HG03439 (cell line): ENCODE data around the gene CES5A.
"Not testable (repeated sequence)": the region's sequence is repeated elsewhere in the genome, so short reads cannot be mapped to it uniquely, and the experiment has no call there.

Experiments used
- ATAC-seq: cut with Tn5 transposase; IDR thresholded peaks from one replicate; pipeline ENCODE4 v1.9.1; 2021; ENCODE audit warnings: mild to moderate bottlenecking, moderate library complexity; ENCODE audit not compliant: unreplicated experiment

The CES5A gene

DNA sequence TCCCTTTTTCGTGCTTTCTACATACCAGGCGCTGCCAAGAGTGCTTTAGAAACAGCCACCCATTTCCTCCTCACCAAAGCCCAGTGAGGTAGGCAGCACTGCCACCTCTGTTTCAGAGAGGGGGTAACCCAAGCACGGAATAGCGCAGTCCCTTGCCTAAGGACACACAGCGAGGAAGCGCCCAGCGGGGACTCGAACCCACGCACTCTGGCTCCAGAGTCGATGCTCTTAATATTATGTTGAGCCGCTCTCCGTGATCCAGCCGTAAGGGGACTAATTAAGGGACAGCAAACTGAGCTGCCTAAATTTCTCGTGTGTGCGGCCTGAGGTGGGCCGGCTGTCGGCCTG lies 42.8 kb downstream of the CES5A start:
- no peak for ATAC-seq

DNA sequence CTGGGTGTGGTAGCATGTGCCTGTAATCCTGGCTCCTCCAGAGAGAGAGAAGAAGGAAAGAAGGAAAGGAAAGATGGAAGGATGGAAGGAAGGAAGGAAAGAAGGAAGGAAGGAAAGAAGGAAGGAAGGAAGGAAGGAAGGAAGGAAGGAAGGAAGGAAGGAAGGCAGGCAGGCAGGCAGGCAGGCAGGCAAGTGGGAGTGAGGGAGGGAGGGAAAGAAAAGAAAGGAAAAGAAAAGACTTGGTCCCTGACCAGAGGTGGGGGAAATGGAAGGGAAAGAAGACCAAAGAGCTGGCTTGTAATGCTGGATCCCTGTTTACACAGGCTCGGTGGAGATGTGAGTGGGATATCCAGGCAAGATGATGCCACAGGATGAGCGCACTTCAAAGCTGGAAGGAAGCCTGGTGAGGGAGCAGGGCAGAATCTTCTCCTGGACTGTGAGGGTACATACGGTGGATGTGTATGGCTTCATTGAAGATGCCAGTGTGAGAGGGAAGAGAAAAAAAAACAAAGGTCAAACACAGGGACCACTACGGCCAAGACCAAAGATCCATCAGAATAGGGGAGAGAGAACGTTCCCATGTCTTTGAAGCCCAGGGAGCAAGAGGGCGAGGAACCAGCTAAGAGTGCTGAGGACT lies 44.4 kb downstream of the CES5A start:
- no peak for ATAC-seq

DNA sequence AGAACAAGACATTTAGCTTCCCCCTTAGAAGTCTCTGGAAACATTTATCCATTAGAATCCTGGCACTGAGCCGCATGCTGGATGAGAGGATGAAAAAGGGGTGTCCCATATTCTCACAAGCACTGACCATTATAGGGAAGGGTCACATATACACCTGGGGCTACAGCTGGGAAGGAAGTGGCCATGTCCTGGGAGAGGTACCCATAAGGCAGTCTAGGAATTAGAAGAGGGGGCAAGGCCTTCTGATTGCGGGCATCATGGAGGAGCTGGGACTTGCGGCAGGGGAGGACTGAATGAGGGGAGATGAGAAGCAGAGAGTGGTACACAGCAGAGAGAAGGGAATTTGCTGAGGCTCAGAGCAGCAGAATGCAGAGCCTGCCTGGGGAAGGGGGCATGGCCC lies 45.9 kb downstream of the CES5A start:
- ATAC-seq: not testable (repeated sequence)

DNA sequence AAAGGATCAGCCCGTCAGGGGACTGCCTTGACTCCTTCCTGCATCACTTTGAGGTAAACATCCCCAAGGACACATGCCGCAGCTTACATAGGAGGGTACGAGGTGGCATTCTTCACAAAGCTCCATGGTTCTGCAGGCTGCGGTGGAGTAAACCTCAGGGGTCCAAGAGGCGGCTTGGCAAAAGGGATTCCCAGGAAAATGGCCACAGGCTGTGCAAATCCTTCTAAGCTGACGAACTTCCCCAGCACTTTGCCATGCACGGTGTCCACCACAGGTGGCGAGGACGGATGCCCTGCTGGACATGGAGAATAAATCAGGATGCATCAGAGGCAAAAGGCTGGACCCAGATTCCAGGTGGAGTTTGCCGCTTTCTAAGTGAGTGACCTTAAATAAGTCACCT lies 46.5 kb downstream of the CES5A start:
- ATAC-seq: no peak

DNA sequence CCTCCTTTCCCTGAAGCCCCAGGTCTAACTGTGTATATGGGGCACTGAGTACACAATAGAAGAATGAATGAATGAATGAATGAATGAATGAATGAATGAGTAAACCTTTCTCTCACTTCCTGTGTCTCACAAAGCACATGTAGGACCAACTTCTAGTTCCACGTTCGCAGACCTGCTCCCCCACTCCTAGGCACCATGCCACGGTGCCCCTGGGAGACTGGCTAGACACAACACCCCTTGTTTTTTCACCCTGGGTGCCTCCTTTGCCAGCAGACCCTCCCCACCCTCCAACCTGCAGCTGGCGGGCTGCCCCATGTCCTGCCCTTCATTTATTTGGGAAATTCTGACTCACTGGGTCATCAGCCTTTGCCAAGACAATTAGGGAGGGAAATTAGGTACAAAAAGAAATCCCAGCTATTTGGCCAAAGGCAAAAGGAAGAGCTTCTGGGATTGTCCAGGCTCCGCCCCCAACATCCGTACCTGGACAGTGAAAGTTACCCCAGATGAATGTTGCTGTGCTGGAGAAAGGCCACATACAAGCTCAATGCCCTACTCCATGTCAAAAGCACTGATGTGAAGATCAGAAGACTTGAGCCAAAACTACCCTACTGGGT lies 50.0 kb downstream of the CES5A start:
- ATAC-seq: no peak

DNA sequence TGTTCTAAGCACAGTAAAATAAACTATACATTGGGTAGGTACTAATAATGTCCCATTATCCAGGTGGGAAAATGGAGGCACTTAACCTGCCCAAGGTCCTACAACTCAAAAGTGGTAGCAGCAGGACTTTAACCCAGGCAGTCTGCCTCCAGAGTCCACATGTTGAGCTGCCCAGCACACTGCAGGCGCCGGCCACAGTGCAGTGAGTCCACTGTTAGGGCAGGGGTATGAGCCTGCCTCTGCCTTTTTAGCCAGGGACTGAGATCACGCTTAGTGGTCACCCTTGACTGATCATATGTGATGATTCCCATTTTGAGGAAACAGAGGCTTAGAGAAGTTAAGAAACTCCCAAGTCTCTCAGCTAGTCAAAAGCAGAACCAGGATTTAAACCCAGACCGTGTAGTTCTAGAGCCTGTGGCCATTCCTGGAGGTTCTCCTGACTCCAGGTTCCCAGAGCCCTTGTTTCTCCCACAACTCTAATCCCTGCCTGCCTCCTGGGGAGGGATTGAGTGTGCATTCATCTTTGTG lies 50.6 kb downstream of the CES5A start:
- ATAC-seq: no peak

DNA sequence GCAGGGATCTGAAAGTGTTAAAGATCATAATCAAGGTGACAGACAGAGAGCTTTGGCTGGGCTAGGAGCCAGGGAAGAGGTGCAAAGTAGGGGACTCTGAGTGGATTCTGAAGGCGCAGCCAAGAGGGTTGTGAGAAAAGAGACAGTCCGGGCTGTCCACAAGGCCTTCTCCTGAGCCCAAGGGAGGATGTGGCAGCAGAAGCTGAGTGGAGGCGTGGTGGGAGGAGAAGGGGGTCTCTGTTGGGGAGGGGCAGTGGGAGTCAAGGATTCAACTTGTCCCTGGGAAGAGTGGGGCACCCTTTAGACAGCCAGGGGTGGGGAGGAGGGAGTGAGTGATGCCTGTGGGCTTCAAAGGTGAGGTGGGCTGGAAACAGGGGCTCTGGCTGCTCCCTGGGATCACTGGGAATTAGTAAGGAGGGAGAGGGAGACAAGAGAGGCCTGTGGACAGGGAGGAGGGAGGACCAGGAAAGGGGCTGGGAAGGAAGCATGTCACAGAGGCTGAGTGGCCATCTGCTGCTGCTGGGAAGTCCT lies 52.8 kb downstream of the CES5A start:
- no peak for ATAC-seq

DNA sequence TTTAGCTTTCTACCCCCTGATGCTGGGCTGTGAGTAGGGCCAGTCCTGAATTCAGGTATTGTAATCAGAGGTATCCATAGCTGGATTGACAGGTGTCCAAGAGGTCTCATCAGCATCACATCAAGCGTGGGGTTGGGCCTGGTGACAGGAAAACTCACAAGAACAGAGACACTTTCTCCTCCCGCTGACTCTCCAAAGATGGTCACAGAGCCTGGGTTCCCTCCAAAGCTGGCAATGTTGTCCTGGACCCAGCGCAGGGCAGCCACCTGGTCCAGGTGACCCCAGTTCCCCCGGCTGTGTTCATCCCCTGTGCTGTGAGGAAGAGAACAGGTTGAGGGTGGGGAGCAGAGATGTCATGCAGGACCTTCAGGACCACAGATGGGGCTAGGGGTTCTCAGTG lies 54.0 kb downstream of the CES5A start:
- no peak for ATAC-seq

DNA sequence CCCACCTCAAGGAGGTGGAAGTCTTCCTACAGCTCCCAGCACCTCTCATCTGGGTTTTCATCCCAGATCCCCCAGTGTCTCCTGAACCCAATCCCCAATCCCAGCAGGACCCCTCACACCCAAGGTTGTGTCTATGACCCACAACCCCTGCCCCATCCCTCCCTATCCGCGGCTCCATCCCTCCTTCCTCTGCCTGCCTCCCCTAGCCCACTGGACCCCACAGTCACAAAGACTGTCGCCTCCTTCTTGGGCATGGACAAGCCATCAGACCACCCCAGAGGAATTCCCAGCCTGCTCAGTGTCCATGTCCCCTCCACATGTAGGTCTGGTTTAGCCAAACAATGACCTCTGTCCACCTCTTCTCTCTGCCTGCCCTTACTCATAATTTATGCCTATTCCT lies 54.6 kb downstream of the CES5A start:
- ATAC-seq: no peak

DNA sequence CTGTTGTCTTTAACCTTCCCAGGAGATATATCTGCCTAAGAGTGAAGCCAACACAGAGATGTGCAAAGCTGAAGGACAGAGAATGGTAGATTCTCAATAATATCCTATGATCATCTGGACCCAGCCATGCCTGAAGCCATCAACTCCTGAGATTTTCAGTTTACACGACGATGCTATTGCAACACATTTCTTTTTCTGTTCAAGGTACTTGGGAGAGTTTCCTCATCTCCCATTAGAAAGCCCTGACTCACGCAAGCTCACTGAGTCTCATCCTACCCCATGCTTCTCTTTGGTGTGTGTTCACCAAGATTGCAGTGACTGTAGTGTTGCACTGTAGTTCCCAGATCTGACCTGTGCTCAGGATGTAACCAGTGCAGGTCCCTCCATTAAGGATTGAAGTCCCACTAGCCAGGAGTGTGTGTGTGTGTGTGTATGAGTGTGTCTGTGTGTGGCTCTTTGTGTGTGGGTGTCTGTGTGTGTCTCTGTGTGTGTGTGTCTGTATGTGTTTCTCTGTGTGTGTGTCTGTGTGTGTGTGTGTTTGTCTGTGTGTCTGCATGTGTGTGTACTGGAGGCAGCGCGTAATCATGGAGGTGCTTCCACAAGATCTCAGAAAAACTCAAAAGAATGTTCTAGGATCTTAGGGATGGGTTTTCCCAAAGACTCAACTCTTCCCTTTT lies 57.8 kb downstream of the CES5A start:
- no peak for ATAC-seq

DNA sequence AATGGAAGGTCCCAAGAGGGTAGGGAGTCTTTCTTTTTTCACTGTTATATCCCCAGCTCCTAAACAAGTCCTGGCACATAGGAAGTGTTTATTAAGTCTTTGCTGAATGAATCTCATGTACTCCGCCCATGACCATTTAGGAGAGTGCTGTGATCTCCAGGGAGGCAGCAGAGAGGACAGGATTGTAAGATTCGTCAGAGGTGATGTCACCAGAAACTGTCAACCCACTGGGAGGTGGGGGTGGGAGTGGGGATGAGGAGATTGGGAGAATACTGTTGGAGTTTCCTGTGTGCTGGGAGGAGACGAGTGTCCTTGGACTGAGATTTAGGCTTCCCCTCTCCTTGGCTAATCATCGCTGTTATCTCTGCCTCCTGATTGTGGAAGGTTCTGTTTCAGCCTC lies 59.0 kb downstream of the CES5A start:
- ATAC-seq: not testable (repeated sequence)

DNA sequence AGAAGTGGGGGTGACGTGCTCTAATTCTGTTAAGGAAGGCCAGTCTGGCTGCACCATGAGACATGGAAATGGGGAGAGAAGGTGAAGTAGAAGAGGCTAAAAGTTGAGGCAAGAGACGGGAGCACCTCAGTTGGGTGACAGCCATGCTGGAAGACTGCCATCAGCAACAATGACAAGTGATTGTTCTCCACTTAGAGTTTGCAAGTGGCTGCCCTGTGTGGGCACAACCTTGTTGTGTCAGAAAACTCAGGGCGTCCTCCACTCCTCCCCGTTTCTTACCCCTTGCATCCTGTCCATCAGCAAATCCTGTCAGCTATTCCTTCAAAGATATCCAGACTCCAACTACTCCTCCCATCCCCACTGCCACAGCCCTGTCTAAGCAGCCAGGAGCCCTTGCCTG lies 59.9 kb downstream of the CES5A start:
- ATAC-seq: no peak

DNA sequence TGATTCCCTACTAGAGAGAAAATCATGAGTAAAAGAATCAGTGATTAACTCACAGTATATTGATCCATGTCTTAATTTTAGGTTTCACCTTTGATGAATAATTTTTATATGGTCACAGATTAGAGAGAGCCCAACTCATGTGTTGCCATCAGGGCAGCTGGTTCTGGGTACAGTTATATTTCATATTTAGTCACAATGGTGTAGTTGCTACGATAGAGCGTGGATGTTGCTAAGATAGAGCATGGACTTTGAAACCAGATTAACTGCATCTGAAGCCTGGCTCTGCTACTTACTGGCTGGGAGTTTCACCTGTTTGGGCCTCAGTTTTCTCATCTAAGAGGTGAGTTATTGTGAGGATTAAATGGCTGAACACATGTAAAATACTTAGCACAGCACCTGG lies 61.0 kb downstream of the CES5A start:
- ATAC-seq: not testable (repeated sequence)

DNA sequence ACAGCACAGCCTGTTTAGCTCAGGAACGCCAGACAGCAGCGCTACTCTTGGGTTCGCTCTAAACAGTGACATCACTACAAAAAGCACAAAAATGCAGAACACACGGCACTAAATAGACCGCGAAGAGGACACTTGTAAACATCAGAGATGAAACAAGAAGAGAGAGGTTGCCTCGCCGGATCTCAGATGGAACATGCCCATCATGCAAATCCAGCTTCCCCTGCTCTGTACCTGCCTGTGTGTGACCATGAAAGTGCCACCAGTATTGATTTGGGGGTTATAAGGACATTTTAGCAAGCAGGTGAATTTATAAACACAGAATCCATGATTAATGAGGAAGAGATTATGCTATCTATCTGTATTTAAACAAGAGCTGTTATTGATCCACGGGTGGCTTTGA lies 61.4 kb downstream of the CES5A start:
- not testable (repeated sequence) for ATAC-seq

DNA sequence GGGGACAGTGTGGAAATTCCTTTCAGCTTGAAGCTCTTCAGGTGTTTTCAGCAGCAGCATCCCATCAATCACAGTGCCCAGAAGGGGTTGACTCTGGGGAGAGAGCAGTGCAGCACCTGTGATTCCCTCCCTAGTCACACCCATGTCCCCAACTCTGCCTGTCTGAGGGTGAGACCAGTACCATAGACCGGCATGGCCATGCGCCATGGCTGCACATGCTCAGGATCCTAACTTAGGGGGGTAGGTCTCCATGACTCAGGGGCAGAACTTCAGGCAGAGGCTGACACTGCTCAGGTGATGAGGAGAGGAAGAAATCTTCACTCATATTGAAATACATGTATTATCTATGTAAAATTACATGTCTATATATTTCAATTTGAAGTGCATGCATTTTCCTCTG lies 62.2 kb downstream of the CES5A start:
- ATAC-seq: no peak

DNA sequence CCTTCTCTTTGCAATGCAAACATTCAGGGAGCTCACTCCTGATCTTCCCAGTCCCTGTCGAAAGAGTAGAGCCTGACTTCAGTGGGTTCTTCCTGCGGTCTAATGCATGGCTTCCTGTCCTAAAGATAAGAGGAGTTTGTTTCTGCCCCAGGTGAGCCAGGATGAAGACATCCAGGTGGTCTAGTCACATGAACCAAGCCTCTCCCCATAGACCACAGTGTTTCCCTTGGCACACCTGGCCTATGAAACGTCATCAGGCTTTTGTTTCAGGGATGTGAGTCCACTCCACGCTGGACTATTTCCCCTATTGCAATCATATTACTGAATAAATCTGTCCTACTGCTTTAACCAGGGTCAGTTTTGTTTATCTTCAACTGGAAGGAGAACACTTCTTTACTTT lies 63.4 kb downstream of the CES5A start:
- no peak for ATAC-seq

DNA sequence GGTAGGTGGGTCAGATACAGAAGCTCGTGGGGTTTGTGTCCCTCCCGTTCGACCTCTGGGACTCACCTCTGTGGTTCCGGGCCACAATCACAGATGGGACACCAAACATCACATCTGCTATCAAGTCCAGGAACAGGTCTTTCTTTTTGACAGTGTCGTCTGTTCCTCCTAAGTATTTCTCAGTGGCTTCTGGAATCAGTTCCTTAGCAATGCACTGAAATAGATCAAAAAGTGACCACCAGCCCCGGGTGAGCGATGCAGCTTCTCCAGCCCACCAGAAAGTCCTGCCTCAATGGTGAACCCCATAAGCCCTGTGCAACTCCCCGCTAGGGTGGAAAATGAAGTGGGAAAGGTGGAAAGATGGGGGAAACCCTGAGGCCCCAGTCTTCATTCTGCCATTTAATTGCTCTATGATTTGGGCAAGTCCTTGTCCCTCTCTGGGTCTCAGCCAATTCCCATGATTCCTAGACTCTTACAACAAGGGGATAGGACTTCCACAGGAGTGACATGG lies 64.7 kb downstream of the CES5A start:
- ATAC-seq: no peak

DNA sequence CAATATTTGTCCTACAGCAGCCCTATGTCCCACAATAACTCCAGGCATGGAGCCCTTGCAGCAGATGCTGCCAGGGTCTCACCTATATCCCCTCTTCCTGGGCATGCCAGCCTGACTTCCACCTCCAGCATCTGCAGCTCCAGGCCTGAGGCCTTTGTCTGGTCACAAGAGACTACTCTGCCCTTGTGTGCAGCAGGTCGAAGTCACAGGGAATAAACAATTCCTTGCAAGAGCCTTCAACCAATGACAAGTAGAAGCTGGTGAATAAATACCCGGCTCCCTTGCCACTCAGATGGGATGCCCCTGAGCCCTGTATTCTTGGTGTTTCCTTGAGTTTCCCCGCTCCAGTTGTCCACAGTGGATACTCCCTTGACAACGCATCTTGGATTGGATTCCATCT lies 65.3 kb downstream of the CES5A start:
- ATAC-seq: no peak

DNA sequence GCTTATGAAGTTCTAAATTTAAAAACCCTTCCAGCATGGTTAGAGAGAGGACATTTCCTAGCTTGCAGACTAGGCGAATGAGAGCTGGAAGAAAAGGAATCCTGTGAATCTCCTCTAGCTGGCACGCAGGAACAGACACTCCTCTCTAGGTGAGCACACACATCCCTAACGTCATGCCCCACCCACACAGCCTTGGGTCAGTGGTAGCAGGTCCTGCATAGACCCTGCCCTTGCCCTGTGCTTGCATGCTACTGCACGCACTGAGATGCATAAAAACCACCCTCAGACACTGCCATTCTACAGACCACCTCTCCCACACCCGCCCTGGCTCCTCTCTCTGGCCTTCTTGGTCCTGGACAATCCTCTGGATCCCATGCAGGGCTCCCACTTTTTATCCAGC lies 65.8 kb downstream of the CES5A start:
- ATAC-seq: no peak

DNA sequence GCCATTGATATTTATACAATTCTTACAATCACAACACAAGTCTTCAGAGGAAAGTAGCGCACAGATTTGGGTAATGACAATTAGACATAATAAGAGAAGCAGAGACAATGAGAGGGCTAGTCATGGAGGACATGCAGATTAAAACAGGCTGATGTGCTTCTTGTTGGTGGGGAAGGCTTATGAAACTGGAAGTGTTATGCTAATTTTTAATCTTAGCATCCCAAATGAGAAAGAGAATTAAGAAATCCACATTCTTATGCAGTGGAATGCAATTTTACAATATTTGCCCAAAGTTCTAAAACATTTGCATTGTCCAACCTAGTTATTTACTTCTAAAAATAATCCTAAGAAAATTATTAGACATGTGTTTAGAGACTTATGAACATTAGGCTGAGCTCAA lies 66.9 kb downstream of the CES5A start:
- ATAC-seq: not testable (repeated sequence)

DNA sequence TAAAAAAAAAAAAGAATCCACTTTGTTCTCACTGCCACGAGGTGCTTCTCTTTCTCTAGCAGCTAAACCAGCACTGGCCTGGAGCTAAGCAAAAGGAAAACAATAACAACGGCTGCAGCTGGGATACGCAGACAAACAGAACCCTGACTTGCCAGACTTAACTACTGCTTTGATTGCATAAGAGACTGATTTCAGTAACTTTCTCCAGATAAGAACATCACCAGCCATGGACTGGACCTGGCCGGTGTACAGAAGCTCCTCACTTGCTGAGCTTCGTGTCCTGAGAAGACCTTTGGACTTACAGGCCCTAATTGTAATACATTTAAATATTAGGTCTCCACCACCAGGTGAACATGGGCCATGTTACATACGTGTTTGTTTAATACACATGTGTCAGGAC lies 70.1 kb downstream of the CES5A start:
- ATAC-seq: not testable (repeated sequence)

DNA sequence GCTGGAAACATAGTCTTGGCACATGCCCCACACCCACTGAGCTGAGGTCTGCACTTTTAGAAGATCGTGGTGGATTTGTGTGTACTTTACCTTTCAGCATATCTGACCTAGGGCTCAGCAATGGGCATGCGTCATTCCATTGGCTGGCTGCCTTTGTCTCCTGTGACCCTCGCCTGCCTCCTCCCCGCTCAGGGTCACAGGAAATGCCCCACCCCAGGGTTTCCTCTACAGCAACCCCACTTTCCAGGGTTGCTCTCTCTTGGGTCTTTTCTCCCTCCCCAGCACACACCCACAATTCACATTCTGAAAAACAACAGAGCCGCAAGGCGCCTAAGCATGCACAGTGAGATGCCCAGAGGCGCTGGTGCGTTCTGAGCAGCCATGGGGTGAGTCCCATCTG lies 71.5 kb downstream of the CES5A start:
- ATAC-seq: not testable (repeated sequence)
